GM21390 (cell line): ENCODE results near the gene TYRP1.
"Not testable (repeated sequence)": the region's sequence is repeated elsewhere in the genome, so short reads cannot be mapped to it uniquely, and the experiment has no call there.

ENCODE experiments used
- ATAC-seq: cut with Tn5 transposase; IDR thresholded peaks from one replicate; pipeline ENCODE4 v1.9.1; 2021; ENCODE audit not compliant: unreplicated experiment

TYRP1 gene

GRCh38 chr9:12693141-12693540 is at the start of gene TYRP1:
Gene TYRP1, plus strand, starts transcription at chr9:12693385. Its CDS starts 612 bp downstream, at chr9:12693997.
- ATAC-seq = no peak

- no peak for ATAC-seq
These were observed 49.5 kb upstream of the TYRP1 start for GRCh38 chr9:12643686-12644085.

- no peak for ATAC-seq
These were observed 44.3 kb upstream of the TYRP1 start for GRCh38 chr9:12648925-12649324.

GRCh38 chr9:12651125-12651524 is 42.1 kb upstream of the TYRP1 start:
- no peak for ATAC-seq

- no peak for ATAC-seq
These were observed 40.2 kb upstream of the TYRP1 start for GRCh38 chr9:12652973-12653372.

- no peak for ATAC-seq
These were observed 36.4 kb upstream of the TYRP1 start for GRCh38 chr9:12656803-12657202.

GRCh38 chr9:12657233-12657632 is 36.0 kb upstream of the TYRP1 start:
- no peak for ATAC-seq

- ATAC-seq = no peak
These were observed 35.2 kb upstream of the TYRP1 start for GRCh38 chr9:12657998-12658397.

GRCh38 chr9:12658531-12659209 is 34.5 kb upstream of the TYRP1 start:
- ATAC-seq = no peak

- no peak for ATAC-seq
These were observed 34.0 kb upstream of the TYRP1 start for GRCh38 chr9:12659220-12659619.

- ATAC-seq = no peak
These were observed 26.4 kb upstream of the TYRP1 start for GRCh38 chr9:12666813-12667212.

- ATAC-seq = no peak
These were observed 25.3 kb upstream of the TYRP1 start for GRCh38 chr9:12667892-12668291.

GRCh38 chr9:12670006-12670405 is 23.2 kb upstream of the TYRP1 start:
- ATAC-seq = no peak

- no peak for ATAC-seq
These were observed 18.2 kb upstream of the TYRP1 start for GRCh38 chr9:12674961-12675360.

- ATAC-seq = not testable (repeated sequence)
These were observed 15.6 kb upstream of the TYRP1 start for GRCh38 chr9:12677462-12678126.

GRCh38 chr9:12680341-12680740 is 12.8 kb upstream of the TYRP1 start:
- no peak for ATAC-seq

GRCh38 chr9:12680757-12681156 is 12.4 kb upstream of the TYRP1 start:
- ATAC-seq = no peak

- no peak for ATAC-seq
These were observed 11.6 kb upstream of the TYRP1 start for GRCh38 chr9:12681620-12682019.

- no peak for ATAC-seq
These were observed 8.2 kb upstream of the TYRP1 start for GRCh38 chr9:12684974-12685373.

- ATAC-seq = no peak
These were observed 4.0 kb upstream of the TYRP1 start for GRCh38 chr9:12689233-12689632.

GRCh38 chr9:12694013-12694412 is 828 bp downstream of the TYRP1 start:
- ATAC-seq = no peak

- ATAC-seq = no peak
These were observed 2.3 kb downstream of the TYRP1 start for GRCh38 chr9:12695474-12695873.
